ENCODE data around the gene ARMC7.
"Not testable (repeated sequence)": the region's sequence is repeated elsewhere in the genome, so short reads cannot be mapped to it uniquely, and the experiment has no call there.

The ARMC7 gene

GRCh38 chr17:75127936-75128335 lies 18.2 kb downstream of the ARMC7 start:
- not testable (repeated sequence) for DNase-seq (ENCODE audit: low read depth in 1 of 2, low spot score in 1 of 2)

GRCh38 chr17:75128694-75129505 lies 19.1 kb downstream of the ARMC7 start:
- no peak for DNase-seq (ENCODE audit: low read depth in 1 of 2, low spot score in 1 of 2)

- no peak for DNase-seq (ENCODE audit: low read depth in 1 of 2, low spot score in 1 of 2)
Observed at GRCh38 chr17:75129576-75129975, 19.8 kb downstream of the ARMC7 start.

DNA sequence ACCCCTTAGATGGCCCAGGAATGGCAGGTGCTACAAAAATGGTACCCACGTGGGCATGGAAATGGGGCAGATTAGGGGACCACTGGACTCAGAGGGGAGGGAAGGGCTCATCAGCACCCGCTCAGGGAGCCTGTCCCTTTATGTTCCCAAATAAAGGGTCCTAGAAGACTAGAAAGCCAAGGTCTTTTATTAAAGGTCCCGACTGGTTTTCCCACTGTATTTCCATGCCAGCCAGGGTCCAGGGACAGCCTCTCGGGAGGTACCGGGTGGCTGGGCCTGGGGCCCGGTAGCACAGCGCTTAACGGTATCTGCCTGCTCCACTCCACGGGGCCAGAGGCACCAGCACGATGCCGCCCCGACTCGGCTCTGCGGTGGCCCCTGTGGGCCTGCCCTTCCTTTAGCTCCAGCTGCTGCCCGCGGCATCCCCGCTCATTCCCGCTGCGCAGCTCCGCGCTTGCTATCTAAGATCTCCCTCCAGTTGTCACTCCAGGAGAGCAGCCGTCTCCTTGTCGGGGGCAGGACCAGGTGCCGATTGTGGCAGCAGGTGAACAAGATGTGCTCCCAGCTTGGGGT lies 20.4 kb downstream of the ARMC7 start:
- no peak for DNase-seq (ENCODE audit: low read depth in 1 of 2, low spot score in 1 of 2)

DNA sequence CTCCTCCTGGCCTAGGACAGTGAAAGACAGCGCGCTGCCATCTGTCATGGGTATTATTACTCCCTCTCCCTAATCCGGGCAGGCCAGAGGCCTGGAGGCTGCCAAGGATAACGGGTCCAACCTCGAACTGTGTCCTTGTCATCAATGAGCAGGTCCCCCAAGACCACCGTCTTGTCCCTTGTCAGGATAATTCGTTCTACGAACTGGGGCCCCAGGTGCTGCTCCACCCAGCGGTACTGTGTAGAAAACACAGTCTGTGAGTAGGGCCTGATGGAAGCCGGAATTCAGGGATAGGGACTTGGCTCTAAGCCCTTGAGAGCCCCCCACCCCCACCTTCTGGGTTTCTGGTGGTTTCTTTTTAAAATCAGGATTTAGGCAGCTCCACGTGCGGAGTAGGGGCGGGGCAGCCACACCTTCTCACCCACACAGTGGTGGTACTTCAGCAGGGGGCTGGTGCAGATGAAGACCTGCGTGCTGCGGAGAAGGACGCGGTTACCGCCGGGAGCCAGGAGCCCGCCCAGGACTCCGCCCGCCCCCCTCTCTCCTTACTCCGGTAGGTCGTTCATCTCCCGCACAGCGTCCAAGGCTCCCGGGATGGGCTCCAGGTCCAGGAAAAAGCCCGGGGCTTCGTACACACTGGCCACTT lies 21.0 kb downstream of the ARMC7 start:
- DNase-seq (ENCODE audit: low read depth in 1 of 2, low spot score in 1 of 2): peak; percentile 36 to 39

GRCh38 chr17:75131278-75132017 lies 21.7 kb downstream of the ARMC7 start, which contains the start of gene NT5C:
Gene NT5C, minus strand, starts transcription at chr17:75131742. Its CDS starts 35 bp downstream, at chr17:75131707.
- peak; percentile 45 to 63 for DNase-seq (ENCODE audit: low read depth in 1 of 2, low spot score in 1 of 2)

DNA sequence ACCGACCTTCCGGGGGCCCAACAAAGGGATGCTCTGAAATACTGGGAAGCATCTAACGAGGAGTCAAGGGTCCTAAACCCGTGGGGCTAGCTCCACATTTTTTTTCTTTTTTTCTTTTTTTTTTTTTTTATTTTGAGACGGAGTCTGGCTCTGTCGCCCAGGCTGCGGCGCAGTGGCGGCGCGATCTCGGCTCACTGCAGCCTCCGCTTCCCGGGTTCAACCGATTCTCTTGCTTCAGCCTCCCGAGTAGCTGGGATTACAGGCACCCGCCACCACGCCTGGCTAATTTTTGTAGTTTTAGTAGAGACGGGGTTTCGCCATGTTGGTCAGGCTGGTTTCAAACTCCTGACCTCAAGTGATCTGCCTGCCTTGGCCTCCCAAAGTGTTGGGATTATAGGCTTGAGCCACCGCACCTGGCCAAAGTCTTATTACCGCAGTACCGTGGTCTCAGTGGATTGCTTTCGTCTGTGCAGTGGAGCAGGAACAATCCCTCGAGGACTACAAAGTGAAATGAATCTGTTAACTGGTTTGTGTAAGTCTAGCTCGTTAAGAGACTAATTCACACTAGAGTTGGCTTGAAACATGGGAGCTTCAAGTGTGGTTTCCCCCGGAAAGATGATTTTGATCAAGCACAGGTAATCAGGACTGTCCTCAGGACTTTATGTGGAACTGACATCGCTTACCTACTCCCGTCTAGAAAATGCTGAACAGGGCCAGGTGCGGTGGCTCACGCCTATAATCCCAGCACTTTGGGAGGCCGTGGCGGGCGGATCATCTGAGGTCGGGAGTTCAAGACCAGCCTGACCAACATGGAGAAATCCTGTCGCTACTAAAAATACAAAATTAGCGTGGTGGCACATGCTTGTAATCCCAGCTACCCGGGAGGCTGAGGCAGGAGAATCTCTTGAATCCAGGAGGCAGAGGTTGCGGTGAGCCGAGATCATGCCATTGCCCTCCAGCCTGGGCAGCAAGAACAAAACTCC lies 22.5 kb downstream of the ARMC7 start:
- not testable (repeated sequence) for DNase-seq (ENCODE audit: low read depth in 1 of 2, low spot score in 1 of 2)

GRCh38 chr17:75133001-75133400 lies 23.2 kb downstream of the ARMC7 start:
- DNase-seq (ENCODE audit: low read depth in 1 of 2, low spot score in 1 of 2): no peak

GRCh38 chr17:75133607-75134347 lies 24.0 kb downstream of the ARMC7 start:
- DNase-seq (ENCODE audit: low read depth in 1 of 2, low spot score in 1 of 2): not testable (repeated sequence)

GRCh38 chr17:75135452-75135851 lies 25.7 kb downstream of the ARMC7 start:
- DNase-seq (ENCODE audit: low read depth in 1 of 2, low spot score in 1 of 2): no peak

DNA sequence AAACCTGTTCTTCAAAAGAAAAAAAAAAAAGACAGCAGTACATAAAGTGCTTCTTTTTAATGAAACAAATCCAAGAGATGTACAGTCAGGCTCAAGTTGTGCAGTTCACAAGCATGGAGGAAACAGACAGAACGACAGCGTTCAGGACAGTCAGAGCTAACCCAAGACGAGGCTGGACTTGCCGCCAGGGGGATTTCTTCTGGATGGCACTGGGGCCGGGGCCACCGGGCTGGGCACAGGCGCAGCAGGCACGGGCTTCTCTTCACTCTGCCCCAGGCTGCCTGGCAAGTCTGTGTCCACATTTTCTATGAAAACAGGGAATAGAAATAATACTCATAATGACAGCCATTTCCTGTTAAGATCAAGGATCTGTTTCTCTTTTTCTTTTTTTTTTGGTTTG lies 26.2 kb downstream of the ARMC7 start:
- no peak for DNase-seq (ENCODE audit: low read depth in 1 of 2, low spot score in 1 of 2)

- not testable (repeated sequence) for DNase-seq (ENCODE audit: low read depth in 1 of 2, low spot score in 1 of 2)
Observed at GRCh38 chr17:75137762-75138161, 28.0 kb downstream of the ARMC7 start.

DNA sequence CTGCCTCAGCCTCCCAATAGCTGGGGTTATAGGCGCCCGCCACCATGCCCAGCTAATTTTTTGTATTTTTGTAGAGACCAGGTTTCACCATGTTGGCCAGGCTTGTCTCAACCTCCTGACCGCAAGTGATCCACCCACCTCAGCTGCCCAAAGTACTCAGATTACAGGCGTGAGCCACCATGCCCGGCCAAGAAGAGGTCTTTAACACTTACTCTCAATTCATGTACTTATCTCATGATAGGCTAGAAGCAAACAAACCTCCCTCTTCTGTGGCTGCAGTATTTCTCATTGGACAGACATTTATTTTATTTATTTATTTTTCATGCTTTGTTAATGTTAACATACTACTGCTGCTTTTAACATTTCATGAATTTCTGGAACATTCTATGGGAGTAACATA lies 28.8 kb downstream of the ARMC7 start:
- no peak for DNase-seq (ENCODE audit: low read depth in 1 of 2, low spot score in 1 of 2)

GRCh38 chr17:75142236-75142971 lies 32.6 kb downstream of the ARMC7 start:
- DNase-seq (ENCODE audit: low read depth in 1 of 2, low spot score in 1 of 2): no peak

DNA sequence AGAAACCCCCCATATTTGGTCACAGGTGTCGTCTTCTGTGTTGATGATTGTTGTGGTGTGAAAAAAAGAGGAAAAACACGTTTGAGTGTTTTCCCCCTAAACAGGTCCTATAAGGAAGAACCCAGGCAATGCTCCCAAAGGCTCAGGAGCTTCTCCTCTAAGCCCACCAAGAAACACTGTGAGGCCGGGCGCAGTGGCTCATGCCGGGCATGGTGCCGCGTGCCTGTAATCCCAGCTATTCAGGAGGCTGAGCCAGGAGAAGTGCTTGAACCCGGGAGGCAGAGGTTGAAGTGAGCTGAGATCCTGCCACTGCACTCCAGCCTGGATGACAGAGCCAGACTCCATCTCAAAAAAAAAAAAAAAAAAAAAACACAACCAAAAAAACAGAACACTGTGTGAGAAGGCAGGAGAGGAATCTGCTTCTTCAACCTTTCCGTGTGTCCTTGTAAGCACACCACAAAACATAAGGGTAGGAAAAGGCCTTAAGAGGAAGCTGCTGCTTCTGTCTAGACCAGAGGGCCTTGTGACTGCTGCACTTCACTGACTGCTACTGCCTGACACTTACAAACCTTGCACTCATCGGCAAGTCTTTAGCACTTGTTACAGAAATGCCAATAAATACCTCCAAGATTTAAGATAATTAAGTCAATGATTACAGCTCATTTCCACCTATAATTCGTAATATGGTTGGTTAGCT lies 35.2 kb downstream of the ARMC7 start:
- no peak for DNase-seq (ENCODE audit: low read depth in 1 of 2, low spot score in 1 of 2)

GRCh38 chr17:75146592-75146991 lies 36.8 kb downstream of the ARMC7 start:
- DNase-seq (ENCODE audit: low read depth in 1 of 2, low spot score in 1 of 2): no peak

DNA sequence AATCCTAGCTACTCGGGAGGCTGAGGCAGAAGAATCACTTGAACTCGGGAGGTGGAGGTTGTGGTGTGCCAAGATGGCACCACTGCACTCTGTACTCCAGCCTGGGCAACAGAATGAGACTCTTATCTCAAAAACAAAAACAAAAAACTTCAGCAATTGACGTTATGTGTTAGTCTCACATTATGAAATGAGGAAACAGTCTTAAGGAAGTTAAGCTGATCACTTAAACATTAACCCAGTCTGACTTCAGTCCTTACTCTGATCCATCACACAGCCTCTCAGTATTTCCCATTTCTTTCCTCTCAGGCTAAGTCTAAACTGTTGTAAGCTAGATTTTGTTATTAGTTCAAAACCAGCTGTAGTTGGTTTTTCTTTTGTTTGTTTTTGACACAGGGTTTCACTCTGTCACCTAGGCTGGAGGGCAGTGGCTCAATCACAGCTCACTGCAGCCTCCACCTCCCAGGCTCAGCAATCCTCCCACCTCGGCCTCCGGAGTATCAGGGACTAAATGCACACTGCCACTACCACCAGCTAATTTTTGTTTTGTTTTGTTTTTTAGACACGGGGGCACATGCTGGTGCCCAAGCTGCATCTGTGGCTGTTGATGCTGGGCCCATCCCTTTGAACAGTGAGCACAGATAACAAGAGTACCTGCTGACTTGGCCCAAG lies 38.2 kb downstream of the ARMC7 start:
- no peak for DNase-seq (ENCODE audit: low read depth in 1 of 2, low spot score in 1 of 2)

GRCh38 chr17:75151930-75152329 lies 42.2 kb downstream of the ARMC7 start:
- no peak for DNase-seq (ENCODE audit: low read depth in 1 of 2, low spot score in 1 of 2)
